Trophoblast cell (in vitro differentiated cells and primary cell): ENCODE results near the gene CEP104.

ENCODE experiments used
- DNase-seq, 2 donors: peaks; one replicate each; pipeline ENCODE4 v3.0.0-alpha.2; 2016
- H2AFZ ChIP-seq: 2 replicates; pipeline ENCODE4 v1.6.1; 2013; ENCODE audit warnings: low read length, moderate library complexity, mild to moderate bottlenecking; ENCODE audit not compliant: insufficient read depth, poor library complexity
- H2AK5ac ChIP-seq: 2 replicates; pipeline ENCODE4 v1.6.1; 2013; ENCODE audit warnings: mild to moderate bottlenecking, low read length
- H2BK120ac ChIP-seq: 2 replicates; pipeline ENCODE4 v1.6.1; 2013; ENCODE audit warnings: low read length, mild to moderate bottlenecking, moderate library complexity; ENCODE audit not compliant: insufficient read depth, poor library complexity
- H2BK12ac ChIP-seq: 2 replicates; pipeline ENCODE4 v1.6.1; 2013; ENCODE audit warnings: mild to moderate bottlenecking, low read length, moderate library complexity
- H2BK5ac ChIP-seq: 2 replicates; pipeline ENCODE4 v1.6.1; 2013; ENCODE audit warnings: low read length, low read depth, moderate library complexity, mild to moderate bottlenecking; ENCODE audit not compliant: poor library complexity
- H3K14ac ChIP-seq: 2 replicates; pipeline ENCODE4 v1.6.1; 2013; ENCODE audit warnings: mild to moderate bottlenecking, low read length
- H3K18ac ChIP-seq: 2 replicates; pipeline ENCODE4 v1.6.1; 2013; ENCODE audit warnings: mild to moderate bottlenecking, low read length
- H3K23ac ChIP-seq: 2 replicates; pipeline ENCODE4 v1.6.1; 2013; ENCODE audit warnings: low read length
- H3K27ac ChIP-seq: 2 replicates; pipeline ENCODE4 v1.5.1; 2013; ENCODE audit warnings: low read depth, mild to moderate bottlenecking, inconsistent platforms, low read length, moderate library complexity
- H3K27me3 ChIP-seq: 2 replicates; pipeline ENCODE4 v1.6.1; 2013; ENCODE audit warnings: inconsistent platforms, mild to moderate bottlenecking, low read length, moderate library complexity; ENCODE audit not compliant: insufficient read depth
- H3K36me3 ChIP-seq, 2 experiments: 1 replicate in 1 of 2; 2 replicates in 1 of 2; pipeline ENCODE4 v1.6.1; 2013; ENCODE audit warnings: low read length in 2 of 2, mild to moderate bottlenecking in 2 of 2, moderate library complexity in 1 of 2; ENCODE audit not compliant: insufficient read depth in 2 of 2, control insufficient read depth in 1 of 2
- H3K4ac ChIP-seq: 2 replicates; pipeline ENCODE4 v1.6.1; 2013; ENCODE audit warnings: low read depth, mild to moderate bottlenecking, low read length, moderate library complexity
- H3K4me1 ChIP-seq, 2 experiments: 1 replicate in 1 of 2; 2 replicates in 1 of 2; pipeline ENCODE4 v1.6.1; 2013; ENCODE audit warnings: low read length in 2 of 2, mild to moderate bottlenecking in 2 of 2, moderate library complexity in 1 of 2; ENCODE audit not compliant: insufficient read depth in 2 of 2, control insufficient read depth in 1 of 2
- H3K4me2 ChIP-seq: 2 replicates; pipeline ENCODE4 v1.6.1; 2013; ENCODE audit warnings: inconsistent platforms, mild to moderate bottlenecking, low read length, moderate library complexity
- H3K4me3 ChIP-seq: 2 replicates; pipeline ENCODE4 v1.5.1; 2013; ENCODE audit warnings: mild to moderate bottlenecking, low read depth, low read length, inconsistent platforms
- H3K79me1 ChIP-seq: one replicate; pipeline ENCODE4 v1.6.1; 2013; ENCODE audit warnings: low read length
- H3K79me2 ChIP-seq: 2 replicates; pipeline ENCODE4 v1.6.1; 2013; ENCODE audit warnings: low read length, mild to moderate bottlenecking; ENCODE audit not compliant: control insufficient read depth, insufficient read depth, poor library complexity
- H3K9ac ChIP-seq: 2 replicates; pipeline ENCODE4 v1.6.1; 2013; ENCODE audit warnings: mild to moderate bottlenecking, low read length
- H3K9me3 ChIP-seq: 2 replicates; pipeline ENCODE4 v1.6.1; 2013; ENCODE audit warnings: low read depth, mild to moderate bottlenecking, control low read depth, inconsistent platforms, low read length; ENCODE audit not compliant: insufficient read depth
- H4K12ac ChIP-seq: 2 replicates; pipeline ENCODE4 v1.6.1; 2013; ENCODE audit warnings: low read depth, mild to moderate bottlenecking, low read length, moderate library complexity
- H4K8ac ChIP-seq: 2 replicates; pipeline ENCODE4 v1.6.1; 2013; ENCODE audit warnings: low read depth, mild to moderate bottlenecking, low read length, moderate library complexity
- H4K91ac ChIP-seq: one replicate; pipeline ENCODE4 v1.6.1; 2013; ENCODE audit warnings: low read depth, mild to moderate bottlenecking, low read length, moderate library complexity
- WGBS: extraction: QIAGEN DNeasy Blood & Tissue Kit; methylation state at CpG from one replicate; pipeline ENCODE4 v1.1.7; 2013; ENCODE audit warnings: missing lambda C conversion rate; ENCODE audit not compliant: insufficient read length, insufficient coverage; ENCODE audit errors: extremely low coverage; 5-methylcytosine and 5-hydroxymethylcytosine counted together

The CEP104 gene

DNA sequence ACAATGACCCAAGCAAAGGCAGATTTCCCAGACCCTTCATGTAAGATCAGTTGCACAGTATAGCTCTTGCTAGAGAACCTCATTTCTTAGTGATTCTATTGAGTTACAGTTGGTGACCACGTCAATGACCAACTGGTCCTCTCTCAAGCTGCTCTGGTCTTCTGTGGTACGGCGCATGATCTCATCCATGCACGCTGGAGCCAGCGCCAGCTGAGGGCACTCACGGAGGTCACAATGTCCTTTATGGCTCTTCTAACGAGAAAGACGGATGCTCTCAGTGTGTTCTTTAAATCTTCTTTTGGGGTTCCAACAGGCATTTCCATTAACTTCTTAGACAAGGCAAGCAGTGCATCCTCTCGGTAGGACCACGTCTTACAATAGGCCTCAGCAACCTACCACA, 22.3 kb downstream of the CEP104 start:
- H3K4me2 ChIP-seq = no peak overlapping the region
- no peak overlapping the region for H2AK5ac ChIP-seq
- H3K9me3 ChIP-seq = peaks cover 4% of the 10 kb centered on the region
- no peak overlapping the region for H3K4ac ChIP-seq
- no peak overlapping the region for H4K8ac ChIP-seq
- no peak overlapping the region for H3K23ac ChIP-seq
- H3K4me1 ChIP-seq = no peaks in the 10 kb centered on the region
- H4K12ac ChIP-seq = no peak overlapping the region
- no peak overlapping the region for H3K4me3 ChIP-seq
- no peaks in the 10 kb centered on the region for H3K79me2 ChIP-seq
- no peak overlapping the region for H4K91ac ChIP-seq
- H2BK5ac ChIP-seq = no peak overlapping the region
- no peak overlapping the region for H2BK120ac ChIP-seq
- no peak overlapping the region for H2BK12ac ChIP-seq
- H3K27ac ChIP-seq = no peak overlapping the region
- no peak overlapping the region for H3K14ac ChIP-seq
- H3K79me1 ChIP-seq = no peaks in the 10 kb centered on the region
- no peaks in the 10 kb centered on the region for H3K27me3 ChIP-seq
- no peak for DNase-seq
- H3K36me3 ChIP-seq = peaks cover 37 to 53% of the 10 kb centered on the region in 2 experiments
- no peak overlapping the region for H2AFZ ChIP-seq
- no peak overlapping the region for H3K9ac ChIP-seq
- H3K18ac ChIP-seq = no peak overlapping the region
- WGBS = no CpG with 5 or more reads among the region's 10 CpGs

DNA sequence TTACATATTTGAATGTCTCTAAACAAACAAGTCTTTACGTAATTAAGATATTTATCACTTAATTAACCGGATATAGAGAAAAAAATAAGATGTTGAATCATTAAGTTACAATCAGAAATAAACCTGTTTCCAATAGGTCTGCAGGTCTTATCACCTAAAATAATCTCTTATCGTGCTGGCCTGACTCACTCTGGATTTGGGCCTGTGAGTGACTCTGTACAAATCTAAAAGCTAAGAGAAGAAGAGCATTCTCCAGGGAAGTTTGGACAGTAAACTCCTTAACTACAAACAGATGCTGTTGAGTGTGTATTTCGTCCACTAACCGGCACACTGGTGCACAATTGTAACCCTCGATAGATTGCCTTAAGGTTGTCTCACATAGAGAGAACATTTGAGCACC, 25.3 kb downstream of the CEP104 start:
- Histone ChIP-seq H3K27me3 (no peaks in the 10 kb centered on the region), H3K4ac (no peak overlapping the region), H2BK12ac (no peak overlapping the region), H3K27ac (no peak overlapping the region), H3K4me2 (no peak overlapping the region), H3K79me2 (no peaks in the 10 kb centered on the region), H3K79me1 (no peaks in the 10 kb centered on the region), H3K4me3 (no peak overlapping the region), H3K18ac (no peak overlapping the region), H4K8ac (no peak overlapping the region), H3K23ac (no peak overlapping the region), H3K4me1 (no peaks in the 10 kb centered on the region), H2AFZ (no peak overlapping the region), H3K14ac (no peak overlapping the region), H4K12ac (no peak overlapping the region), H3K9me3 (no peaks in the 10 kb centered on the region), H3K9ac (no peak overlapping the region), H4K91ac (no peak overlapping the region), H2AK5ac (no peak overlapping the region), H2BK5ac (no peak overlapping the region), H3K36me3 (peaks cover 38 to 54% of the 10 kb centered on the region in 2 experiments), H2BK120ac (no peak overlapping the region)
- peak in 1 of 2 donors; percentile 3 for DNase-seq
- no CpG with 5 or more reads among the region's 6 CpGs for WGBS

DNA sequence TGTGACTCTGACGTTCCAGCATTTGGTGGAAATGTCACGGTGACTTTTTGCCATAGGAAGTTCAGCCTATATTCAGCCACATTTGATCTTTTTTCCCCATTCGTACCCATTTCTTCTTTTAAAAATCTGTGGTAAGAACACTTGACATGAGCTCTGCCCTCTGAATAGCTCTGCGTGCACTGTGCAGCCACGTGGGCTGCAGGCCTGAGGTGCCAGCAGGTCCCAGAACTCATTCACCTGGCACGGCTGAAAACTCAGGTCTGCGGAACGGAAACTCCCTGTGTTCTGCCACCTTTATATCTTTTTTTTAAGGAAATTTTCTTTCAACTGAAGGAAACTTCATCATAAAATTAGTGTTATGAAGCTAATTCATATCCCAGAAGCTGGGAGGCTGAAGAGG, 28.6 kb downstream of the CEP104 start:
- H4K12ac ChIP-seq = no peak overlapping the region
- peaks cover 48 to 67% of the 10 kb centered on the region in 2 experiments for H3K36me3 ChIP-seq
- H3K9ac ChIP-seq = no peak overlapping the region
- H4K91ac ChIP-seq = no peak overlapping the region
- no peak overlapping the region for H2BK120ac ChIP-seq
- H3K4me2 ChIP-seq = no peak overlapping the region
- H3K27ac ChIP-seq = no peak overlapping the region
- no peaks in the 10 kb centered on the region for H3K9me3 ChIP-seq
- H2BK12ac ChIP-seq = no peak overlapping the region
- no peak overlapping the region for H3K4ac ChIP-seq
- no peak overlapping the region for H3K14ac ChIP-seq
- H3K27me3 ChIP-seq = no peaks in the 10 kb centered on the region
- H4K8ac ChIP-seq = no peak overlapping the region
- H3K18ac ChIP-seq = no peak overlapping the region
- WGBS = no CpG with 5 or more reads among the region's 8 CpGs
- DNase-seq = no peak
- H2AFZ ChIP-seq = no peak overlapping the region
- H3K4me1 ChIP-seq = no peaks in the 10 kb centered on the region
- no peak overlapping the region for H2AK5ac ChIP-seq
- no peaks in the 10 kb centered on the region for H3K79me2 ChIP-seq
- H3K23ac ChIP-seq = no peak overlapping the region
- H3K4me3 ChIP-seq = no peak overlapping the region
- H2BK5ac ChIP-seq = no peak overlapping the region
- H3K79me1 ChIP-seq = no peaks in the 10 kb centered on the region

- Histone ChIP-seq H3K9me3 (no peaks in the 10 kb centered on the region), H4K91ac (no peak overlapping the region), H3K14ac (no peak overlapping the region), H3K4me2 (no peak overlapping the region), H3K36me3 (peaks cover 51 to 72% of the 10 kb centered on the region in 2 experiments), H3K4me3 (no peak overlapping the region), H3K18ac (no peak overlapping the region), H2BK120ac (no peak overlapping the region), H3K9ac (no peak overlapping the region), H2BK5ac (no peak overlapping the region), H3K4ac (no peak overlapping the region), H2BK12ac (no peak overlapping the region), H2AK5ac (no peak overlapping the region), H3K79me1 (no peaks in the 10 kb centered on the region), H4K12ac (peak overlapping the region; percentile 55), H3K27ac (no peak overlapping the region), H4K8ac (no peak overlapping the region), H3K79me2 (no peaks in the 10 kb centered on the region), H3K27me3 (no peaks in the 10 kb centered on the region), H2AFZ (no peak overlapping the region), H3K4me1 (no peaks in the 10 kb centered on the region), H3K23ac (no peak overlapping the region)
- no peak for DNase-seq
- no CpG with 5 or more reads among the region's 14 CpGs for WGBS
Measured at GRCh38 chr1:3827813-3828307, 29.2 kb downstream of the CEP104 start.
